Gastroesophageal sphincter (tissue), 3 donors: ENCODE data around the gene SLC66A3.

Experiments used
- CTCF ChIP-seq, 4 experiments: fragments of 200-600 bp in 2 of 4; fragments of 450-650 bp in 2 of 4; sonication (generic) in 1 of 4; IDR thresholded peaks; one replicate each; pipeline ENCODE4 v1.5.1; 2017 to 2019; ENCODE audit warnings: antibody characterized with exemption in 4 of 4, mild to moderate bottlenecking in 2 of 4, moderate library complexity in 2 of 4
- EP300 ChIP-seq: sonication (generic); formaldehyde crosslinking; IDR thresholded peaks from one replicate; pipeline ENCODE4 v1.6.1; 2017; ENCODE audit warnings: antibody characterized with exemption, mild to moderate bottlenecking
- POLR2A ChIP-seq, 2 donors: fragments of 450-650 bp; IDR thresholded peaks; one replicate each; pipeline ENCODE4 v1.6.1; 2017; ENCODE audit warnings: antibody characterized with exemption in 2 of 2, mild to moderate bottlenecking in 2 of 2, moderate library complexity in 1 of 2
- POLR2AphosphoS5 ChIP-seq: sonication (generic); formaldehyde crosslinking; IDR thresholded peaks from one replicate; pipeline ENCODE4 v1.6.1; 2017; ENCODE audit warnings: antibody characterized with exemption

- TF ChIP-seq CTCF (IDR thresholded peaks at IDR 0.05) (no peak), POLR2A (IDR thresholded peaks at IDR 0.05) (no peak), EP300 (no peak), POLR2AphosphoS5 (no peak)
Measured at GRCh38 chr2:11124760-11125068, 30.6 kb upstream of the SLC66A3 start.
